GM19238 (cell line): ENCODE results near the gene PAM16.

ENCODE experiments used
- DNase-seq: peaks from one replicate; pipeline ENCODE4 v3.0.0; 2011; ENCODE audit warnings: low spot score; ENCODE audit not compliant: insufficient read length

PAM16 gene

DNA sequence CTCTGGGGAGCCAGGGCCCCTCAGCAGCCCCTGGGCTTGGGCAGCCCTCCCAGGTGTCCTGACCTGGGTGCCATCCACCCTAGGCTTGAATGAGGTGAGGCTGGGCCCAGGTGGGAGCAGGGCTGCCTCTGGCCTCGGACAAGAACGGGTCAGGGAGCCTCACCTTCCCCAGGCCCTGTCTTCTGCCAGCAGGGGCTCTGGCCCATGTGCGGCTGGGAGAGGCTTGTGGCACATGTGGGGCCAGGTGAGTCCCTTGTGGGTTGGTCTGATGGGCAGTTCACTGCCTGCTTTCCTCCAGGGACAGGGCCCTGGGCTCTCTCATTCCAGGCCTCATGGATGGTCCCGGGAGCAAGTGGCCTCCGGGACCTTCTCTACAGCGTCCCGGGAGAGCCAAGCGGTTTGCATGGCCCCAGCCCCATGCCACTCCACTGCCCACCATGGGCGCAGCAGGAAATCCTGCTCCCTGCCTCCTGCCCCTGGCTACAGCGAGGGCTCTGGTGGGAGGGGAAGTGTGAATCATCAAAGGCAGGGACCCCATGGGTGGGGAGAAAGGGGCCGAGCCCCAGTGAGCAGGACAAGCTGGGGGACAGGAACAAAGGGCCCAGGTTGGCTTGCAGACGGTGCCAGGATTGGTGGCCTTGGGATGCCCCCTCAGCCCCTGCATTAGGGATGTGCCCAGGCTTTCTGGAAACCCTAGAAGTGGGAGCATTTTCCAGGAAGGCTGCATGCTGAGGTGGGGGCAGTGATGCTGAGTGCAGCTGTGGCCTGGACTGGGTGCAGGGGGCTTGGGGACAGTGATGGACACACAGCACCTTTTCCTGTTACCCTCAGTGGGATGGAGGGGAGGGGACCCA, 32.7 kb upstream of the PAM16 start:
- DNase-seq = no peak

DNA sequence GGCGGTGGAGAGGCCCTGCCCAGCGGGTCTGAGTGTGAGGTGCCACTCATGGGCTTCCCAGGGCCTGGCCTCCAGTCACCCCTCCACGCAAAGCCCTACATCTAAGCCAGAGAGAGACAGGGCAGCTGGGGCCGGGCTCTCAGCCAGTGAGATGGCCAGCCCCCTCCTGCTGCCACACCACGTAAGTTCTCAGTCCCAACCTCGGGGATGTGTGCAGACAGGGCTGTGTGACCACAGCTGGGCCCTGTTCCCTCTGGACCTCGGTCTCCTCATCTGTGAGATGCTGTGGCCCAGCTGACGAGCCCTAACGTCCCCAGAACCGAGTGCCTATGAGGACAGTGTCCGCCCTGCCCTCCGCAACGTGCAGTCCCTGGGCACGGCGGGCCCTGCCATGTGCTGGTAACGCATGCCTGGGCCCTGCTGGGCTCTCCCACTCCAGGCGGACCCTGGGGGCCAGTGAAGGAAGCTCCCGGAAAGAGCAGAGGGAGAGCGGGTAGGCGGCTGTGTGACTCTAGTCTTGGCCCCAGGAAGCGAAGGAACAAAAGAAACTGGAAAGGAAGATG, 31.8 kb upstream of the PAM16 start:
- no peak for DNase-seq

DNA sequence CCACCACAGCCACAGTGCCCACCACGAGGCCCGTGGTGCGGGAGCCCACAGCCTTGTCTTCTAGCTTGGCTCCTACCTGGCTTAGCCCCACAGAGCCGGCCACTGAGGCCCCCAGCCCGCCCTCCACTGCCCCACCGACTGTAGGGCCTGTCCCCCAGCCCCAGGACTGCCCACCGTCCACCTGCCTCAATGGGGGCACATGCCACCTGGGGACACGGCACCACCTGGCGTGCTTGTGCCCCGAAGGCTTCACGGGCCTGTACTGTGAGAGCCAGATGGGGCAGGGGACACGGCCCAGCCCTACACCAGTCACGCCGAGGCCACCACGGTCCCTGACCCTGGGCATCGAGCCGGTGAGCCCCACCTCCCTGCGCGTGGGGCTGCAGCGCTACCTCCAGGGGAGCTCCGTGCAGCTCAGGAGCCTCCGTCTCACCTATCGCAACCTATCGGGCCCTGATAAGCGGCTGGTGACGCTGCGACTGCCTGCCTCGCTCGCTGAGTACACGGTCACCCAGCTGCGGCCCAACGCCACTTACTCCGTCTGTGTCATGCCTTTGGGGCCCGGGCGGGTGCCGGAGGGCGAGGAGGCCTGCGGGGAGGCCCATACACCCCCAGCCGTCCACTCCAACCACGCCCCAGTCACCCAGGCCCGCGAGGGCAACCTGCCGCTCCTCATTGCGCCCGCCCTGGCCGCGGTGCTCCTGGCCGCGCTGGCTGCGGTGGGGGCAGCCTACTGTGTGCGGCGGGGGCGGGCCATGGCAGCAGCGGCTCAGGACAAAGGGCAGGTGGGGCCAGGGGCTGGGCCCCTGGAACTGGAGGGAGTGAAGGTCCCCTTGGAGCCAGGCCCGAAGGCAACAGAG, 31.0 kb upstream of the PAM16 start:
- no peak for DNase-seq

DNA sequence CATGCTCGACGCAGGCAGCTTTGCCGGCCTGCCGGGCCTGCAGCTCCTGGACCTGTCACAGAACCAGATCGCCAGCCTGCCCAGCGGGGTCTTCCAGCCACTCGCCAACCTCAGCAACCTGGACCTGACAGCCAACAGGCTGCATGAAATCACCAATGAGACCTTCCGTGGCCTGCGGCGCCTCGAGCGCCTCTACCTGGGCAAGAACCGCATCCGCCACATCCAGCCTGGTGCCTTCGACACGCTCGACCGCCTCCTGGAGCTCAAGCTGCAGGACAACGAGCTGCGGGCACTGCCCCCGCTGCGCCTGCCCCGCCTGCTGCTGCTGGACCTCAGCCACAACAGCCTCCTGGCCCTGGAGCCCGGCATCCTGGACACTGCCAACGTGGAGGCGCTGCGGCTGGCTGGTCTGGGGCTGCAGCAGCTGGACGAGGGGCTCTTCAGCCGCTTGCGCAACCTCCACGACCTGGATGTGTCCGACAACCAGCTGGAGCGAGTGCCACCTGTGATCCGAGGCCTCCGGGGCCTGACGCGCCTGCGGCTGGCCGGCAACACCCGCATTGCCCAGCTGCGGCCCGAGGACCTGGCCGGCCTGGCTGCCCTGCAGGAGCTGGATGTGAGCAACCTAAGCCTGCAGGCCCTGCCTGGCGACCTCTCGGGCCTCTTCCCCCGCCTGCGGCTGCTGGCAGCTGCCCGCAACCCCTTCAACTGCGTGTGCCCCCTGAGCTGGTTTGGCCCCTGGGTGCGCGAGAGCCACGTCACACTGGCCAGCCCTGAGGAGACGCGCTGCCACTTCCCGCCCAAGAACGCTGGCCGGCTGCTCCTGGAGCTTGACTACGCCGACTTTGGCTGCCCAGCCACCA, 30.2 kb upstream of the PAM16 start:
- no peak for DNase-seq

DNA sequence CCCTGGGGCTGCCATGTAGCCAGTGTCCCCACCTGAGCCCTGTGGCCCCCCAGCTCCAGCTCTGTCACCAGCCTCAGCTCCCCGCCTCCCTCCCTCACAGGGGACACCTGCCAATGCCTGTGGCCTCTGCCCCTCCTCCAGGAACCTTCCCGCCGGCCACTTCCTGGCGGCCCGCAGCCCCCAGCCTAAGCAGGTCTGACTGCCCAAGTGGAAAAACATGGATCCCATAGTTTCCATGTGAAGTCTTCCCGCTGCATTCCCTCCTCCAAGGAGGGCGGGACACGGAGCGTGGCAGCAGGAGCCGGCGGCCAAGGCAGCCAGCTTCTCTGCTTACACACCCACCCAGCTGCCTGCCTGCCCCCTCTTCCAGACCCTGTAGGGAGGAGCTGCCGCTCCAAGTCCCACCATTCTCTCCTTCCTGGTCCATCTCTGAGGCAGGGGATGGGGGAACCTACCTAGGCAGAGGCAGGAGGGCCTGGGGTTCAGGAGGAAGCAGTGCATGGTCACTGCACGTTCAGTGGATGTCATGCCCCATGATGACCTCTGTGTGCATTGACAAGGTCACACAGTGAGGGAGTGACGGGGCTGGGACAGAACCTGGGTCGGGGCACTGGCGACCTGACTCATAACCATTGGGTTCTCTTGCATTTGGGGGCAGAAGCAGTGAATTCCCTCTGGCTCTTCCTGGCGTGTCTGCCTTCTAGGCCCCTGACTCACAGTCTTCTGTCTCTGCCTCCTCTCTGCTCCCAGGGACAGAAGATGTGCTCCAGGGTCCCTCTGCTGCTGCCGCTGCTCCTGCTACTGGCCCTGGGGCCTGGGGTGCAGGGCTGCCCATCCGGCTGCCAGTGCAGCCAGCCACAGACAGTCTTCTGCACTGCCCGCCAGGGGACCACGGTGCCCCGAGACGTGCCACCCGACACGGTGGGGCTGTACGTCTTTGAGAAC, 29.3 kb upstream of the PAM16 start:
- DNase-seq = no peak

DNA sequence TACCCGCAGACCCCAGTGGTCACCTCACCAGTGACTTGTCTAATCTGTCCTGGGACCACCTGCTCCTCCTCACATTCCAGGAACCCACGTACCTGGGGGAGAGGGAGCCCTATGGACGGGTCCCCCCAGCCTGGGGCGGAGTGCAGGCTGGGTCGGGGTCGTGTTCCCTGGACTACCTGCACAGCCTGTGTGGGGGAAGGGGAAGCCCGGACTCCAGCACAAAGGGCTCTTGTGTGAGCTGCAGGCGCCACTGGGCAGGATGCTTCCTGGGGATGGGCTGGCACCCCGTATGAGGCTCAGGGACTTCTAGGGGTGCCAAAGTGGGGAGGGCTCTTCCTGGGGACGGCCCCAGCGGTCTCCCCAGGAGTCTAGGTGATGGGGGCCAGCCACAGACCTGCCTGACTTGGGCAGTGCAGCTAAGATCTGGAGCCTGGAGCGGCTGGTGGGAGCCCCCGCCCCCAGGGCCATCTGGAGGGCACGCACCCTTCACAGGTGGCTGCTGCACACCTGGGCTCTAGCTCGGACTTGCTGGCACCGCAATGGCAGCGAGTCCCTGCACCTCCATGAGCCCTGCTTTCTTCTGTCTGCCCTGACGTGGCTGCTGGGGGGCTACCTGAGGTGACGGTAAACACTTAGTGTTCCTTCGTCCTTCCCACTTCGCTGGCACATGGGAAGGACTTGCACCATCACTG, 28.0 kb upstream of the PAM16 start:
- DNase-seq = no peak

DNA sequence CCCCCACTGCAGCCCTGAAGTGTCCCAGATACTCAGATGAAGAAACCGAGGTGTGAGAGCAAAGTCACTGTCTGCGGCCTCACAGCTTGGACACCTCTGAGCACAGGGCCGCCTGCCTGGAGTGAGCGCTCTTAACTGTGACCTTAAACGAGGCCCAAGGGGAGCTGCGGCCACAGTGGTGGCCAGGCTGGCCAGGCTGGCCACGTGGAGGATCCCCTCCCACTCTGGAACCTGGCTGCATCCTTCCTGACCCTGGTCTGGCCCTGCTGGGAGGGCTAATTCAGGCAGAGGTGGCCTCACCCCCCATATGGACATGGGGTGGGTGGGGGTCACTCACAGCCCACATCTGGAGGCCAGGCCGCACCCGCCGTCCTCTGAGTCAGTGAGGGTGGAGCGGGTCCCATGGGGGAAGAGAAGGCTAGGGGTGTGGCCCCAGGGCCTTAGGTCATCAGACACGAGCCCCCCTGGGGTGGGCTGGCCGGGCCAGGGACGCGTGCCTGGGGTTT, 27.1 kb upstream of the PAM16 start:
- no peak for DNase-seq

DNA sequence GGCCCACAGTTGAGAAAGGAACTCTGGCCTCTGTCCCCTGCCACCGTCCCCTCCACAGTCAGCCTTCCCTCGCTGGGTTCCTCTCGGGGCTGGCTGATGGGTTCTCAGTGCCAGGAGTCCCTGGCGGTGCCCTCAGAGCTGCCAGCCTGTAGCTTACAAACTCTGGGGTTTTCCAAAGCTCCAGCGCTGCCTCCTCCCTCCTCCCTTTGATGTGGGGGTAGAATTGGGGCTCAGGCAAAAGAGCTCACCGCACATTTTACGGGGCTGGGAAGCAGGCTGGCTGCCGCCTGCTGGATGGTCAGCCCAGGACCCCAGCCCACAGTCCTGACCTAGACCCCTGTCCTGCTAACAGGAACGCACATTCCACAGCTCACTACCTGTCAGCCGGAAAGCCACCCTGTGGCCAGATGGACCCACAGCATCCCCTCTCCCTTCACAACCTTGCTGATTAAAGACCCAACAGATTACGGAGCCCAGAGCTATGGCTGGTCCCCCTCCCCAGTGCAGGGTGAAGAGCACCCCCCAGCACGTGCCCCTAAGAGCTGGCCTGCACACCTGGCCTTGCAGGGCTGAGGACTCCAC, 26.5 kb upstream of the PAM16 start:
- no peak for DNase-seq

DNA sequence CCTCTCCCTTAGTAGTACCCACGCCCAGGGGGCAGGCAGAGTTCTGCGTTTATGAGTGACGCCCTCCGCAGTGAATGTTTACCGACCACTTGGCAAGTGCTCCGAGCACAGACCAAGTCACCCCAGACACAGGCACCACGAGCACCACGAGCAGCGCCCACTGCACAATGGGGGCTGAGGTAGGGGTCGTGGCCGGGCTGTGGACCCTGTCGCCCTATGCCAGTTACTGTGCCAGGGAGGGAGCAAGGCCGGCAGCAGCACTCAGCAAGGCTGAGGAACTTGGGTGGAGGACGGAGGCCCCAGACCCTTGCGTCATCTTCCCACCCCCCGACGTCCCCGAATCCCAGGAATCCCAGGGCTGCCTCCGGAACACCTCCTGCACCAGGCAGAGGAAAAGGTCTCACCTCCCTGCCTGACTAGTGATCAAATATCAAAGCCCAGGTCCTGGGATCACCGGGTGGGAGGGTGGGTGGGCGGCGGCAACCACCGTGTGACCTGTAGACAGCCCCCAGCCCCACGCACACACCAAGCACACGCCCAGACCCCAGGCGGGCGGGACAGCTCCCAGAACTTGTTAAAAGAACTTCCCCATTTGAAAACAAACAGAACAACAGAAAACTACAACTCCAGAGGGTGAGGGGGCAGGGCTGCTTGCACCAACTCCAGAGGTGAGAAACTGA, 25.9 kb upstream of the PAM16 start:
- no peak for DNase-seq

DNA sequence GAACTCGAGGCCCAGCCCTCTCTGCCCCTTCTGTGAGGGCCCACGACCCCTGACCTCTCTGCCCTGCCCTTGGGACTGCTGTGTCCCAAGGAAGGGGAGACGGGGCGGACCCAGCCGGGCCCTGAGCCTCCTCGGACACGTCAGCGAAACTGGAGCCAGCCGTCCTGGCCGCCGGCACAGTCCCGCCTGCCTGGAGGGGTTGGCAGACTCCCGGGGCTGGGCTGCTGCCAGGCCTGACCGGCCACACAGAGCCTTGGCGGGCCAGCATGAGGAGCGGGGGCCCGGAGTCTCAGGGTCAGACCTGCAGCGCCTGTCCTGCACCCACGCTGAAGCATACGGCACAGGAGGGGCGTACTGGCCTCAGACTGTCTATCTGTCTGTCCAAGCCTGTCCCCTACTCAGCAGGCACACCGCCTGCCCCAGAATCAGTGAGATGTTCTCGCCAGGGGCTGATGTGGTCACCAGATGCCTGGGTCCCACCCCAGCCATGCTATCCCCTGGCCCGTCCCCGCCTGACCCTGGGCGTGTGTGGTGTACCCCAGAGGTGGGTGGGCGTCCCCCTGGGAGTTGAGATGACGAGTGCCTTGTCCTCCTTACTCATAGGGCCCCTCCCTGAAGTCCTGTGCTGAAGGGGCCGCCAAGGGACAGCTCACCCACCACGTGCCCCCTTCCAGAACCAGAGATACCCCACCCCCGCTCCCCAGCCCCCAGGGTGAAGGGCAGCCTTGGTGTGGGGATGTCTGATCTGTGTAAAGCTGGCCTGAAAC, 25.2 kb upstream of the PAM16 start:
- DNase-seq = no peak

DNA sequence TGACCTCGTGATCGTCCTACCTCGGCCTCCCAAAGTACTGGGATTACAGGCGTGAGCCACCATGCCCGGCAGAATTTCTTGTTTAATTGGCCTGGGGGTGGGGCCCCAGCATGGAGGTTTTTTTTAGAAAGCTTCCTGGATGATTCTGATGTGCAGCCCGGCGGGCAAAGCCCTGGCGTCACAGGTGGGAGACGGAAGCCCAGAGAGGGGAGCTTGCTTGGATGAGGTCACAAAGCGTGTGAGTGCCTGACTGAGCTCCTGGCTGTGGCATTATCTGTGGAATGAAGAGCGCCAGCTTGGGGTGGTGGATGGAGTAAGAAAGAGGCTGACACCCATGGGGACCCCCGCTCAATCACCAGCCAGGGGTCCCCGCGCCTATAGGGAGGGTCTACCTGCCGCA, 24.6 kb upstream of the PAM16 start:
- no peak for DNase-seq

DNA sequence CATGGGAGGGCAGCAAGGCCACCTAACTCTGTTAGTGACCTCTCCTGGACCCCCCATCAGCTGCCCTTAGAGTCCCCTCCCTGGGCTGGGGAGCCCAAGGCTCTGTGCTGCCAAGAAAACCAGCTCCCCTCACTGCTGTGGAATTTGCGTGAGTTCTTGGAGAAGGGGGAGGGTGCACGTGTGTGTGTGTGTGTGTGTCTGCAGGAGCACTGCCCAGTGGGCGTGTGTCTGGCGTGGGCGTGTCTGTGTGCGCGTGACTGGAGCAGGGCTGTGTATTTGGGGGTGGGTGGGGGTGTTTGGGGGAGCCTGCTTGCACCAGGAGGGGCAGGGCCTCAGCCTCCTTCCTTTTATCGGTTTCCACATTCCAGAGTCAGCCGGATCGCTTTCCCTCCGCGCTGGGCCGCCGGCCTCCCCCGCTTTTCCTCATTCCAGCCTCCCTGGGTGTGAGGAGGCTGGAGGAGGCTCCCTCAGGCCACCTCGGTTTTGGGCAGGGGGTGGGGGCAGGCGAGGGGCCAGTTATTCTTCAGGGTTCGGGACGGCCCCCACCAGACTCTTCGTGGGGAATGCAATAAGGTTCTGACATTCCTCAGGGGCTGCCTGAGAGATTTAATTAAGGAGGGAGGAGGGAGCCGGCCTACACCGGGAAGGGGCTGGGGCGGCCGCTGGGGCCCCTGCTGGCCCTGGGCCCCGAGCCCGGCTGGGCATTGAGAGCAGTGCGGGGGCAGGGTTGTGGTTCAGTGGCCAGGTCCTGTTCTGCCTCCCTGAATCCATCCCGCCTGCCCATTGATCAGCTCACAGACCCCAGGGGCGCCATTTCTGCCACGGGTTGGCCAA, 23.0 kb upstream of the PAM16 start:
- no peak for DNase-seq

DNA sequence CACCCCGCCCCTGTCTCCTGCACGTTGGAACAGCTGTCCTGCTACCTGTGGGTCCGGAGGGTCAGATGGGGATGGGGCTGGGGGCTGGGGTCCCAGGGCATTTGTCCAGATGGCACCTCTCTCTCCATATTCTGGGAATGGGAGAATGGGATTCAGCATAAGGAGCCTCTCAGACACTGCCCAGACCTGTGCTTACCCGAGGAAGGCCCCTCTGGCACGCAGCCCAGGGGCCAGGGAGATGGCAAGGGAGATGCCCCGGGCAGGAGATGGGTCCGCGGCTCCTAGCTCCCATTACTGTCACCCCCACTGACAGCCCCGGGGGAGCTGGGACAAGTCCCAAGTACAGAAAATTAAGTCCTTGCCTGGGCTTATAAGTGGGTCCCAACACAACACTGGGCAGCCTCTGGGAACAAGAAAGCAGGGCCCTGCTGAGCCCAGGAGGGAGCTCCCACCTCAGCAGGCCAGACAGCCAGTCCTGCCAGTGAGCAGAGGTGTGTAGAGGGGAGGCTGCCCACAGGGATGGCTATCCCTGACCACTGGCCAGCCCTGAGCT, 22.3 kb upstream of the PAM16 start:
- DNase-seq = no peak

DNA sequence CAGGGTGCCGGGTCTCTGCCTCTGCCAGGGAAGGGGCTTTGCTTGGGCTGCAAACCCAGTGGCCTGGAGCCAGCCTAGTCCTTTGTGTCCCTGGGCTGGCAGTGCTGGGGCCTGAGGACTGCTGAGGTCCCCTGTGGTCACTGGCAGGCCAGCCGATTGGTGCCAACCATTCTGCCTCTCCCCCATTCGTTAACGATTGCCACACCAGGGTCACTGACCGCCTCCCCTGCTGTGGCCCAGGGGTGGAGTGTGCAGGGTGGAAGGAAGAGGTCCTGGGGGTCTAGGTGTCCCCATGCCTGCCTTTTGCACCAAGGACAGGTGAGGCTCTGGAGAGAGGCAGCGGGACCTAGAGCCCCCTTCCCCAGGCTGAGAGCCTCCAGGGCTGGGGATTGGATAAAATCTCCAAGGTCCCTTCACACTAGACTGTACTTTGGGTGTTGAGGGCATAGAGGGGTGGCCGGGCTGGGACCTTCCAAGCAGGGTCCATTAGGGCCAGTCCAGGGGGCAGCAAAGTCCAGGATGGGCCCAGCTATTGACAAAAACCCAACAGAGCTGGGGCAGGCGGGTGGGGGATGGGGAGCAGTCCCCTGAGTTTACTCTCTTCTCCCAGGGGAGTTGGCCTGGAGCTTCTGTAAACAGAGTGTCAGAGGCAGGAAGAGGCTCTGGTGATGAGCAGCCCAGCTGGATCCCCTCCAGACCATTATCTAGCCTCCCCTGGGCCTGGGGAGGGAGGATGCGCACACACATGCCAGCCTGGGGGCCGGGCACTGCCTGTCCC, 21.6 kb upstream of the PAM16 start:
- DNase-seq = peak; percentile 45

DNA sequence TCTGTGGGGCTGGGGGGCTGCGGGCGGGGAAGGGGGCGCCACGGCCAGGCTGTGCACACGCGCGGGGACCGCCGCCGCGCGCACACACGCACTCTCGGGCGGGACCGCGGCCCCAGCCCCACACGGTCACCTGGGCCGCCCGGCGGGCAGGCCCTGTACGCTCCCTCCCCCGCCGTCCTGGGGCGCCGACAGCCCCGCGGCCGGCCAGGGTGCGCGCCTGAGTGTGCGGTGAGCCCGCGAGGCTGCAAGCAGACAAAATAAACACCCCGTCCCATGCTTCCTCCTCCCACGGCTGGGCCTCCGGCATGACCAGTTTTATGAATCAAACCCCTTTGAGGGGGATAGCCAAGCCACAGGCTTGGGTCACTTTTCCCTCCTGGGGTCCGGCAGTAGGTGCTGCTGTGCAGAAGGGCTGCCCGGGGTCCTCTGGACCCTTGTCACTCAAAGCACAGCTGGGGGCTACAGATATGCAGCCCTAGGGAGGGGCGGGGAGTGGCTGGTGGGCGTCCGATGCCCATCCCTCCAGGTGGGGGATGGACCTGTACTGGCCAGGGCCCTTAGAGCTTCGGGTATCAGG, 21.0 kb upstream of the PAM16 start:
- no peak for DNase-seq
